Ishikawa (cell line): ENCODE data around the gene ARHGEF17.

ENCODE experiments used
- CEBPB ChIP-seq: IDR thresholded peaks from 2 replicates; pipeline ENCODE4 v1.6.1; 2012
- CREB1 ChIP-seq: IDR thresholded peaks from 2 replicates; pipeline ENCODE4 v1.6.1; 2012; ENCODE audit warnings: low read depth
- EGR1 ChIP-seq: IDR thresholded peaks from 2 replicates; pipeline ENCODE4 v1.6.1; 2012
- EP300 ChIP-seq: IDR thresholded peaks from 2 replicates; pipeline ENCODE4 v1.6.1; 2012; ENCODE audit warnings: borderline replicate concordance
- FOXM1 ChIP-seq: IDR thresholded peaks from 2 replicates; pipeline ENCODE4 v1.6.1; 2012; ENCODE audit warnings: low read depth, borderline replicate concordance
- MAX ChIP-seq: IDR thresholded peaks from 2 replicates; pipeline ENCODE4 v1.6.1; 2012
- NFIC ChIP-seq: IDR thresholded peaks from 2 replicates; pipeline ENCODE4 v1.6.1; 2012
- RAD21 ChIP-seq: IDR thresholded peaks from 2 replicates; pipeline ENCODE4 v1.6.1; 2012; ENCODE audit warnings: low read depth
- REST ChIP-seq: IDR thresholded peaks from 2 replicates; pipeline ENCODE4 v1.6.1; 2012; ENCODE audit warnings: low read depth, mild to moderate bottlenecking
- TAF1 ChIP-seq: IDR thresholded peaks from 2 replicates; pipeline ENCODE4 v1.6.1; 2012; ENCODE audit warnings: low read depth, mild to moderate bottlenecking
- TCF12 ChIP-seq: IDR thresholded peaks from 2 replicates; pipeline ENCODE4 v1.6.1; 2012; ENCODE audit warnings: low read depth
- TEAD4 ChIP-seq: IDR thresholded peaks from 2 replicates; pipeline ENCODE4 v1.6.1; 2012
- YY1 ChIP-seq: IDR thresholded peaks from 2 replicates; pipeline ENCODE4 v1.6.1; 2012; ENCODE audit warnings: low read depth
- ZBTB7A ChIP-seq: IDR thresholded peaks from 2 replicates; pipeline ENCODE4 v1.6.1; 2012; ENCODE audit warnings: low read depth
- TF ChIP-seq, protein P1 (sequence below): IDR thresholded peaks from 2 replicates; pipeline ENCODE4 v1.6.1; 2012

The ARHGEF17 gene

DNA sequence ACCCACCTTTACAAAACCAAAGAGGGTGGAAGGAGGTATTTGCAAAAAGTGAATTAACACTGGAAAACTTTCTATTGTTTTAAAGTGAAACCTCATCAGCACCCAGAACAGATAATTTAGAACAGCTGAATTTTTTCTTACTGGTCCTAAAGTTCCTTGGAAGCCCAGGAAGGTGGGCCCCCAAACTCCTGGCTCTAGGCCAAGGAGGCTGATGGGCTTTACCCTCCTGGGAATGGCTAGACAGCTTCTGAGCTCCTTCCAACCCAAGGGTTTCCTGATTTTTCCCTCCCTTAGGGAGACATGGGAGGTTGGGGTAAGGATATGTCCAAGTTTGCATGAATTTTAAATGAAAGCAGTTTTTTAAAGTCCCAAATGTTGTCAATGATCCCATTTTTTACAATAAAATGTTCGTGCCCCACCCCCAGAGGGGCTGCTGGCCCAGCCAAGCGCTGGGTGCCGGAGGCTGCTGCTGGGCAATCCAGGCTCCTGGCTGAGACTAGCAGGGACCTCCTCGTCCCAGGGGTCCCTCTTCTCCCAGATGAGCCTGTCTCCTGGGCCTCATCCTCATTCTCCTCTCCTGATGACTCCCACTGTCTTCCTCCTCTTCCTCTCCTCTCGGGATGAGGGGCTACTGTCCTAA, 96.5 kb downstream of the ARHGEF17 start:
- no peak for TF ChIP-seq RAD21
- TF ChIP-seq, protein P1, sequence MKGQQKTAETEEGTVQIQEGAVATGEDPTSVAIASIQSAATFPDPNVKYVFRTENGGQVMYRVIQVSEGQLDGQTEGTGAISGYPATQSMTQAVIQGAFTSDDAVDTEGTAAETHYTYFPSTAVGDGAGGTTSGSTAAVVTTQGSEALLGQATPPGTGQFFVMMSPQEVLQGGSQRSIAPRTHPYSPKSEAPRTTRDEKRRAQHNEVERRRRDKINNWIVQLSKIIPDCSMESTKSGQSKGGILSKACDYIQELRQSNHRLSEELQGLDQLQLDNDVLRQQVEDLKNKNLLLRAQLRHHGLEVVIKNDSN, result no peak
- TF ChIP-seq TCF12, result no peak
- no peak for TF ChIP-seq CEBPB

- TF ChIP-seq YY1 (no peak), EP300 (no peak)
- TF ChIP-seq, protein P1, result no peak
Measured at GRCh38 chr11:73405146-73405510, 97.1 kb downstream of the ARHGEF17 start.

DNA sequence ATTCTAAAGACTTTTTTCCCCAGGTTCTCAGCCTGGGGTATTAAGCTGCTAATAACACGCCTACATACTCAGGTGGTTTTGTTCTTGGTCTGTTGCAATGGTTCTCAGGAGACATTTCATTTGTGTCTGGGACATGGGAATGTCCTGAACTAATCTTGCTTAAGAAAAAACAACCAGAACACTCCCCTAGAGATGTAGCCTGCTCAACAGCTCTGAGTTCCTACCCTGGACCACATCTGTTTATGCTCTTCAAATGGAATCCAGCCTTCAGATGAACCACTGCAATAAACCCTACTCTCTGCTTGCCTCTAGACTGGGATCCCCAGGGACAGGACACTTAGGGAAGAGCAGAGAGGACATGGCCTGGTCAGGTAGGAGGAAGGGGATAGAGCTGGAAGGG, 98.1 kb downstream of the ARHGEF17 start:
- TF ChIP-seq FOXM1 (no peak), RAD21 (no peak)

GRCh38 chr11:73406619-73407018, 98.5 kb downstream of the ARHGEF17 start:
- TF ChIP-seq ZBTB7A, result no peak
- TF ChIP-seq TCF12, result no peak
- no peak for TF ChIP-seq MAX
- TF ChIP-seq REST, result no peak
- TF ChIP-seq FOXM1, result no peak
- TF ChIP-seq TAF1, result no peak
- TF ChIP-seq CEBPB, result no peak
- TF ChIP-seq CREB1, result no peak
- no peak for TF ChIP-seq YY1
- TF ChIP-seq NFIC, result no peak
- TF ChIP-seq, protein P1, result no peak

DNA sequence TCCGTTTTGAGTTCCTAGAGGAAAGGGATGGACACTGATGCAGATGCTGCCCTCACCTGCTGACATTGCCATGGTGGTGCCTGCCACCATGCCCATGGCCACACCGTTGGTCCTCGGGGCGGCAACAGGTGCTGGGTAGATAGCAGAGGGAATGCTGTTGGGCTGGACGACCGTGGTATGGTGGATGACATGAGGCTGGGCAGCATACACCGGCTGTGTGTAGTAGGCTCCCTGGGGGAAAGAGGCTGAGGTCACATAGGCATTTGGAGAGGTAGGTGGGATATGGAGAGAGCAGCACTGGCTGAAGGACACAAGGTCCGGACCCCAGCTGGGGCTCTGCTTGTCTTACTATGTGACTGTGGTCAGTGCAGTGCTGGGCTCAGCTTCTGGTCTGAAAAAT, 101.4 kb downstream of the ARHGEF17 start:
- no peak for TF ChIP-seq CEBPB
- no peak for TF ChIP-seq EP300
- TF ChIP-seq FOXM1, result no peak
- TF ChIP-seq EGR1, result no peak
- no peak for TF ChIP-seq RAD21
- TF ChIP-seq, protein P1, result no peak
- TF ChIP-seq REST, result no peak
- no peak for TF ChIP-seq NFIC
- no peak for TF ChIP-seq TCF12
- no peak for TF ChIP-seq TAF1
- TF ChIP-seq CREB1, result no peak
- TF ChIP-seq YY1, result no peak
- no peak for TF ChIP-seq ZBTB7A
- no peak for TF ChIP-seq MAX
- no peak for TF ChIP-seq TEAD4

DNA sequence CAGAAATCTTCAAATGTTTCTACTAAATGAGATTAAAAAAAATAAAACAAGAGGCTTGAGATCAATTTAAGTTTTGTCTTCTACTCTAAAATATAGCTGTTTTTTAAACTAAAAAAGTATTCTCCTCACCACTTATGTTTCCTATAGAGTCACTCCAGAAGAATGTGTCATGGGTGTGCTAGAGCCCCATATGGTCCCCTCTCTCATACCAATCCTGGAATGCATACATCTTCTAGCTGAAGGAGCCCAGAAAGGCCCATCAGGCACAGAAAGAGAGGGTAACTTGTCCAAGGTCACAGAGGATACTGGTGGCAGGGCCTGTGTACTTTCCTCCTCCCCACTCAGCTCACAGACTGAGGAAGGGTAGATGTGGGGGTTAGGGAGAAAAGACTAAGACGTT, 102.6 kb downstream of the ARHGEF17 start:
- TF ChIP-seq REST, result no peak
